ENCODE results near the gene DOCK7. TPM values are rescaled to one million over a fixed set of nuclear protein-coding genes. Genes with fewer than 3 reads are reported as not detected.
A peak's percentile ranks its signal among the peaks of the same experiment; 100 is the strongest.

DOCK7 gene
- total and polyA plus RNA-seq, 2 of the 13 experiments (the other 11 are each of a cell fraction or from before 2014, with no cell fraction given): 45.7 to 67.2 TPM

GRCh38 chr1:62687903-62688686, at the start of gene DOCK7 (continued):
- TF ChIP-seq TRIM22 (IDR thresholded peaks at IDR 0.05) (no peak), DDIT3 (CRISPR knock-in tag; IDR thresholded peaks at IDR 0.05) (no peak), ATF2 (CRISPR knock-in tag; IDR thresholded peaks at IDR 0.05) (no peak), ZNF556 (CRISPR knock-in tag; IDR thresholded peaks at IDR 0.05; ENCODE audit: borderline replicate concordance) (peak; percentile 41; the same call in 1 of the 2 replicates), SNAPC5 (CRISPR knock-in tag; IDR thresholded peaks at IDR 0.05; ENCODE audit: borderline replicate concordance) (no peak), JUN (CRISPR knock-in tag; IDR thresholded peaks at IDR 0.05) (no peak), RCOR2 (CRISPR knock-in tag; IDR thresholded peaks at IDR 0.05) (0 out of 2 replicates have a peak, but pooled peaks have one; percentile 45), ZNF143 (CRISPR knock-in tag; IDR thresholded peaks at IDR 0.05) (no peak), RBAK (CRISPR knock-in tag; IDR thresholded peaks at IDR 0.05) (no peak), PHF21A (CRISPR knock-in tag; IDR thresholded peaks at IDR 0.05) (no peak), ZNF124 (CRISPR knock-in tag; IDR thresholded peaks at IDR 0.05) (no peak), USF2 (IDR thresholded peaks at IDR 0.05; ENCODE audit: low read depth, low read length) (no peak), USF2 (CRISPR knock-in tag; IDR thresholded peaks at IDR 0.05; ENCODE audit: borderline replicate concordance) (no peak), ZSCAN21 (CRISPR knock-in tag; IDR thresholded peaks at IDR 0.05; ENCODE audit: borderline replicate concordance) (no peak), REPIN1 (CRISPR knock-in tag; IDR thresholded peaks at IDR 0.05; ENCODE audit: borderline replicate concordance, low read depth) (peak; percentile 56; the same call in 1 of the 2 replicates), FOXO1 (CRISPR knock-in tag; IDR thresholded peaks at IDR 0.05) (peak; percentile 32; the same call in 1 of the 2 replicates), HNRNPUL1 (IDR thresholded peaks at IDR 0.05; ENCODE audit: low read depth, low read length) (no peak), SNAPC4 (CRISPR knock-in tag; IDR thresholded peaks at IDR 0.05) (no peak), SNAPC2 (CRISPR knock-in tag; IDR thresholded peaks at IDR 0.05) (no peak)

All from HepG2 (cell line).